KG1 (cell line): ENCODE measurements around the gene MYRIP.
"Not testable (repeated sequence)": the region's sequence is repeated elsewhere in the genome, so short reads cannot be mapped to it uniquely, and the experiment has no call there.

Source experiments
- DNase-seq: peaks from one replicate; lab custom pipeline; 2025; lab: John Stamatoyannopoulos, UW

MYRIP gene

GRCh38 chr3:40129981-40130380 lies 320.6 kb downstream of the MYRIP start:
- DNase-seq: no peak

GRCh38 chr3:40130721-40131120 lies 321.3 kb downstream of the MYRIP start:
- no peak for DNase-seq

GRCh38 chr3:40133886-40134575 lies 324.6 kb downstream of the MYRIP start:
- DNase-seq: not testable (repeated sequence)

GRCh38 chr3:40137591-40138295 lies 328.3 kb downstream of the MYRIP start:
- DNase-seq: no peak

- DNase-seq: no peak
Measured at GRCh38 chr3:40143283-40144090, 334.1 kb downstream of the MYRIP start.

GRCh38 chr3:40148827-40149226 lies 339.4 kb downstream of the MYRIP start:
- DNase-seq: no peak

GRCh38 chr3:40152482-40153133 lies 343.2 kb downstream of the MYRIP start:
- no peak for DNase-seq

GRCh38 chr3:40160933-40161332 lies 351.5 kb downstream of the MYRIP start:
- DNase-seq: no peak

GRCh38 chr3:40162616-40163015 lies 353.2 kb downstream of the MYRIP start:
- DNase-seq: no peak

GRCh38 chr3:40166997-40167396 lies 357.6 kb downstream of the MYRIP start:
- no peak for DNase-seq

GRCh38 chr3:40167958-40168357 lies 358.5 kb downstream of the MYRIP start:
- DNase-seq: no peak

- no peak for DNase-seq
Measured at GRCh38 chr3:40169983-40170382, 360.6 kb downstream of the MYRIP start.

GRCh38 chr3:40170395-40170794 lies 361.0 kb downstream of the MYRIP start:
- DNase-seq: no peak

- DNase-seq: no peak
Measured at GRCh38 chr3:40172560-40172959, 363.2 kb downstream of the MYRIP start.

- no peak for DNase-seq
Measured at GRCh38 chr3:40173227-40173721, 363.9 kb downstream of the MYRIP start.

GRCh38 chr3:40178012-40178594 lies 368.7 kb downstream of the MYRIP start:
- no peak for DNase-seq

- DNase-seq: no peak
Measured at GRCh38 chr3:40179016-40179415, 369.6 kb downstream of the MYRIP start.

- DNase-seq: no peak
Measured at GRCh38 chr3:40181182-40181581, 371.8 kb downstream of the MYRIP start.

GRCh38 chr3:40185029-40185695 lies 375.8 kb downstream of the MYRIP start:
- no peak for DNase-seq

- DNase-seq: no peak
Measured at GRCh38 chr3:40186508-40186907, 377.1 kb downstream of the MYRIP start.

- DNase-seq: no peak
Measured at GRCh38 chr3:40187945-40188344, 378.5 kb downstream of the MYRIP start.
